NK-92 treated with Interleukin-12 subunit alpha and Interleukin-12 subunit beta, amount 100 ng/mL, for 24 hours (cell line): ENCODE results near the gene SMYD2.
A peak's percentile ranks its signal among the peaks of the same experiment; 100 is the strongest.

Experiments
- DNase-seq: peaks from one replicate; lab custom pipeline; 2025; lab: John Stamatoyannopoulos, UW

The SMYD2 gene, protein sequence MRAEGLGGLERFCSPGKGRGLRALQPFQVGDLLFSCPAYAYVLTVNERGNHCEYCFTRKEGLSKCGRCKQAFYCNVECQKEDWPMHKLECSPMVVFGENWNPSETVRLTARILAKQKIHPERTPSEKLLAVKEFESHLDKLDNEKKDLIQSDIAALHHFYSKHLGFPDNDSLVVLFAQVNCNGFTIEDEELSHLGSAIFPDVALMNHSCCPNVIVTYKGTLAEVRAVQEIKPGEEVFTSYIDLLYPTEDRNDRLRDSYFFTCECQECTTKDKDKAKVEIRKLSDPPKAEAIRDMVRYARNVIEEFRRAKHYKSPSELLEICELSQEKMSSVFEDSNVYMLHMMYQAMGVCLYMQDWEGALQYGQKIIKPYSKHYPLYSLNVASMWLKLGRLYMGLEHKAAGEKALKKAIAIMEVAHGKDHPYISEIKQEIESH

DNA sequence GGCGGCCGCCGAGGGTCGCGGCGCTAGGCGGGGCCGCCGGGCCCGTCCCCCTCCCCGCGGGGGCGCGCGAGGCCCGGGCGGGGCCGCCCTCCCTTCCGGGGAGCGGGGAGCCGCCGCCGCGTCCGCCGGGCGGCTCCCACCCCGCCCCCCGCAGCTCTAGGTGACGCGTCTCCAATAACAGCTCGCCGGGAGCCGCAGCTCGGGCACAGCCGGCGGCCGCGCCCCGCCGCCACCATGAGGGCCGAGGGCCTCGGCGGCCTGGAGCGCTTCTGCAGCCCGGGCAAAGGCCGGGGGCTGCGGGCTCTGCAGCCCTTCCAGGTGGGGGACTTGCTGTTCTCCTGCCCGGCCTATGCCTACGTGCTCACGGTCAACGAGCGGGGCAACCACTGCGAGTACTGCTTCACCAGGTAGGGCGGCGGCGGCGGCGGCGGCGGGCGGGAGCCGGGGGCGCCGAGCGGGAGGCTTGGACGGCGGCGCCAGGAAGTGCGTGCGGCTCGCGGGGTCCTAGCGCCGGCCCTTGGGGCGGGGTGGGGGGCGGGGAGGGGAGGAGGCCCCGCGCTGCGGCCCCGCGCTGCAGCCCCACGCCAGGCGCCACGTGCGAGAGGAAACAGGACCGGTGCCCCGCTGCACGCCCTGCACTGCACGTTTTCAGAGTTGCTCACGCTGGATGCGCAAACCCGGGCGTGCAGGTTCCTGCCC lies at the start of gene SMYD2:
Gene SMYD2, plus strand, starts transcription at position 139 of the 699 bp plus-strand sequence. Its CDS starts 96 bp downstream, at position 235.
- peak; percentile 73 for DNase-seq

DNA sequence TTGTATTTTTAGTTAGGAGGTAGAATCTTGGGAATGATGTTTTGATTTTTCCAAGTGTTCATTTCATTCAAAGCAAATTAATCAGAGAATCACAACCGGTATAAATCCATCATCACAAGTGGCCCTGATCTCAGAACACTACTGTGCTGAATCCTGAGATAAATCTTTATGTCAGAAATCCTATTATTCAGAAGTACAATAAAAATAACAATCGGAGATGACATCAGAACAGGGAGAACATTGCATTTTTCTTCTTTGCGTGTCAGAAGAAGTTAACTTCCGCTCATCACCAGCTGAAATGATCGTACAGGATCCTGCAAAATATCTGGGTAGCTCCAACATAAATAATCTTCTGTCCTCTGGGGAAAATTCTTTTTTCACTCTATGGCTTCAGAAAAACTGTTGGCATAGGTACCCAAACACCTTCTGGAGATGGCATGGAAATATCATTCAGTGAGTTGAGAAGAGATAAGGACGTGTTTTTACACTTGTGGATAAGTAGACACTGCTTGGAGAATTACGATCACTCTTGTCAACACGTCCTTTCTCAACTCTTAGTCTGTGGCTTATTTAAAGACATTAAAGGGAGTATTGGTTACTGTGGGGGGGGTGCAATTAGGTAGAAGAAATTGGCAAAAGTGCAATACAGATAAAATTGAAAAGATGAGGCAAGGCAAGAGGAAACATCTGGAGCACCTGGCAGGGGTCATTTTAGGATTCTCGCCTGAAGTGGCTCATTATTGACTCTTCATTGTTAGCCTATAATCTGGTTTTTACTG lies 46.9 kb upstream of the SMYD2 start:
- DNase-seq: no peak

DNA sequence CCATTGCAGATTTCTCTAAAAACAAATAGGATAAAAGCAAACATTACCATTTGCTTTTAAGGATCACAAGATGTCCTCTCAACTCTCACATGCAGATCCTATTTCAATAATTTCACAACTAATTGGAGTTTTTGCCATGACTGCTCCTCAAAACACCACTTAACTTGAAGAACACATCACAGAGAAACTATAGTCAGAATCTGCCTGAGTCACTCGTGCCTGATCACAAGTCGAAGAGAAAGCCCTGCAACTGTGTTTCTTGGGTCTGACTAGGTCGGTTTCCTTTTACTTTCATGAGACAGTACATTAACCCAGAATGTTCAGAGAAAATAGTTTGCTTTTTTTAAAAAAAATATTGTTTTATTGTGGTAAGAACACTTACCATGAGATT lies 46.3 kb upstream of the SMYD2 start:
- no peak for DNase-seq

DNA sequence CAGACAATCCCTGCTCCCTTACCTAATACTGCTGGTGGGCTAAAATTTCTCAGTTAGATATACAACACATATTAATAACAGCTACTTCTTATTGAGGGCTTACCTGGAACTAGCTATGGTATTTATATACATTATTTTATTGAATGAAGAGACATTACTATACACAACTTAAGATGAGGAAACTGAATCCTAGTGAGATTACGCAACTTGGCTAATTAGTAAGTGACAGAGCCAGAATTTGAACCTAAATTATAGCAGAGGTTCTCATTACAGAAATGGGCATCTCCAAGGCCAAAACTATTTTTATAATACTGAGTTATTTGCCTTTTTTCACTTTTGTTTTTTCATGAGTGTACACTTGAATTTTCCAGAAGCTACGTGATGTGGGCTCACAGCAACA lies 44.5 kb upstream of the SMYD2 start:
- DNase-seq: no peak

DNA sequence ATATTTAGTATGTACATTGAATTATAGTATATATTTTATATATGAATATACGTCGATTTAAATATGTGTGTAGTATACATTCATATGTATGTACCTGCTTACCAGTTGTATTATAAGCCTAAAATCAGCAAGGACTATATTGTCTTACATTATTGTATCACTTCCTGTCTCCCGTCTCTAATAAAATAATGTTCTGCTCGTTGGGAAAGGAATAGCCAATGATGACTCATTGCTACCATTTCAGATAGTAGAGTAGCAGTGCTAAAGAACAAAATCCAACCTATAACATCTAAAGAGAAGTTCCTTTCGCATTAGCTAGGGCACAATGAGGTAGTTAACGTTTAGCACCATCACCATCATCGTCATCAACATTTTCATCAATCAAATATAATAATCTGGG lies 39.9 kb upstream of the SMYD2 start:
- DNase-seq: no peak

DNA sequence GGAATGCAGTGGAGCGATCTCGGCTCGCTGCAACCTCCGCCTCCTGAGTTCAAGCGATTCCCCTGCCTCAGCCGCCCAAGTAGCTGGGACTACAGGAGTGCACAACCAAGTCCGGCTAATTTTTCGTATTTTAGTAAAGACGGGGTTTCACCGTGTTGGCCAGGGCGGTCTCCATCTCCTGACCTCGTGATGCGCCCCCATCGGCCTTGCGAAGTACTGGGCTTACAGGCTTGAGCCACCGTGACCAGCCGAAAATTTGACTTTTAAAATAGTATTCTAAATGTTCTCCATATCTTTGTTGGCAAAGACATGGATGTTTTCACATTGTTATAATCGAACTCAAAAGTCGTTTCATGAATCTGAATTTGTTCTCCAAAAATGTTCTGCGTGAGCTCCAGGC lies 36.7 kb upstream of the SMYD2 start:
- no peak for DNase-seq

DNA sequence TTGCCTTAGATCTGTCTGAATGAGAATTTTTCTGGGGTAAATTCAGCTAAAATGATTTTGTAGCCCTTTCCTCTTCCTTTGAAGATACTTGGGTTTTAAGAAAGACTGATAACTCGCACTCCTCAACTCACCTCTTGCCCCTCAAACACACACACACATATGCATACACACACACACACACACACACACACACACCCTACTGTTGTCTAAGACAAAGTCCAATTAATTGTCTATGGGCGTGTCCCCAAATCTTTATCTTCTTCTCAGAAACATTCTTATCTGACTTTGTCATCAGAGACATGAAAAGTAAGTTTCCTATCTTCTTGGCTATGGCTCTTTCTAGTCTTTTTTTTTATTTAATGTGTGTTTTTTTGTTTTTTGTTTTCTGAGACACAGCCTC lies 36.1 kb upstream of the SMYD2 start:
- no peak for DNase-seq

DNA sequence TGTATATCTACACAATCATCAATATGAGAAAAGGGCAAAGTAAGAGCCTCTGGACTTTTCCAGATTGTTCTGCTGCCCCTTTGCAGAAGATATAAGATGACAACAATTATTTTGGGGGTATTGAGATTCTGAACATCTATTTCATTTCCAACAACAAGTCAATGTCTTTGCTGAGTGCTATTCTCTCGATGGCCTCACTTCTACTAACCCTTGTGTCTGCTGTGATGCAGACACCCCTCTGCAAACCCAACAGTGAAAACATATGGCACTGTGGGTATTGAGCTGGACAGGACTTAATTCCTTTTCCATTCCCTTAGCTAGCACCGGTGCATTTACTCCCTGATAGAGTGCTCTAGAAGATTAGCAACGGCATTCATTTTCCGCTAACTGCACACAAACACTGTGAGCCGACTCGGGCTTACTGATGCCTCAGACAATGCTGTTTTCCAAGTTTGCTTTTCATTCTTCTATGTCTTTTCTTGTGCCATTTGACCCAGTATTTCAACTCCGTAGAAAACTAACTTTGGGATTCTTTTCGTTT lies 33.4 kb upstream of the SMYD2 start:
- DNase-seq: no peak

DNA sequence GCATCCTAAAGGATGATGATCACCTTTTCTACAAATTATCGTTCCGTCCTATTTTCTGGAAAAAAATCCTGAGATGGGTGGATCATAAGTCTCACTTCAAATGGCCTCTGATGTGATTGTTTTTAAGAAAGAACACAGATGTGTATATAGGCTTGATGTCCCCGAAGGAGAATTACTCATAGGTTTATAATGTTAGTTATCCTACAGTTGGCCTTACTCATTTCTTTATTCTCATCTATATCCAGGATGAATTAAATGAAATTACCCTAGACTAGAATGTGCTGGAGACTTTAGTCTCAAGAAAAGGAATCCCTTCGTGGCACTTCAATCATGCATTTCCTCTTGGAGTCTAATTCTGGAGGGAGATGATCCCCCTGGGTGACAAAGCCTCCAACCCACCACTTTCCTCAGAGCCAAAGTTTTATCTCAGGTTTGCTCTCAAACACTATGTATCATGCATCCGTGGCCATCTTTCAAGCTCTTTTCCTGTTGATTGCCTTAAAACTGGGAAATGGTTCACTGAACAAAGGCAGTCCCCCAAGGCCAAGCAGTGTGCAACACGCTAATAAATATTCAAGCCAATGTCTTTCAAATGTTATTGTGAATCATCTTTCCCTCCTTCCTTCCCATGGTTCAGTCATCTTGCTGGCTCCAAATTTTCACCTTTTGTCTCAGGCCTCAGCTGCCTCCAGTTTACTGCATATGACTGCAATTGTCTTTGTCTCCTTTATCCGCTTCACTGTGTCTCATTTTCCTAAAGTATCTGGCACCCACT lies 32.5 kb upstream of the SMYD2 start:
- no peak for DNase-seq

DNA sequence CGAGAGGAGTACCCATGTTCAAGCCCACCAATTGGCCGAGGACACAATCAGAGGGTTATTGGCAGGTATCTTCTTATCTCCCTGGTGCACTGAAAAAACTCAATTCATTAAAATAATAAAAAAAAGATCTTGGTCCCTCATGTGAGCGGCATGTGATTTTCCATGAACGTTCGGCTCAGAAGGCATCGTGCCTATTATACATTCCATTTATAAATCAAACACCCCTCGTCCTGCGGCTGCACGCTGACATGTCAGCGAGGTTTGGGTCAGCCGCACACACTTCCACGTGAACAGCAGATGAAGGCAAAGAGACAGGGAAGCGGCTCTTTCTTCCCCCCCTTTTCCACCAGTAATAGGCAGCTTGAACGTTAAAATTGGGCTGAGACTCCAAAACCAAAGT lies 31.3 kb upstream of the SMYD2 start:
- no peak for DNase-seq

DNA sequence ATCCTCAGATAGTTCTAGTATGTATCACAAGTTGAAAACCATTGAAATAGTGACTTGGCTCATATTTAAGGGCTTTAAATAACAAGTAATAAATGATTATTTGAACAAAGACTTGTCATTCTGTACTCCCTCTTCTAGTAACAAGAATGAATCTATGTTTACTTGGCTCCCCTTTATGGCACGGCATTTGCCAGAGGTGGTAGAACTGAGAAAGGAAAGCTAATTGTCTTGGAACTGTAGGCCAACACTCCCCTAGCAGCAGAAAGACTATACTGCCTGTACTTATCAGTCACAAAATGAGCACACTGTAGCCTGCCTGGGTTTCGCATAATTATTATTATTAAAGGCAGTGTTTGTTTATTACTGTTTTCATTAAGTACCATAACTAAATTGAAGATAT lies 29.6 kb upstream of the SMYD2 start:
- DNase-seq: no peak

DNA sequence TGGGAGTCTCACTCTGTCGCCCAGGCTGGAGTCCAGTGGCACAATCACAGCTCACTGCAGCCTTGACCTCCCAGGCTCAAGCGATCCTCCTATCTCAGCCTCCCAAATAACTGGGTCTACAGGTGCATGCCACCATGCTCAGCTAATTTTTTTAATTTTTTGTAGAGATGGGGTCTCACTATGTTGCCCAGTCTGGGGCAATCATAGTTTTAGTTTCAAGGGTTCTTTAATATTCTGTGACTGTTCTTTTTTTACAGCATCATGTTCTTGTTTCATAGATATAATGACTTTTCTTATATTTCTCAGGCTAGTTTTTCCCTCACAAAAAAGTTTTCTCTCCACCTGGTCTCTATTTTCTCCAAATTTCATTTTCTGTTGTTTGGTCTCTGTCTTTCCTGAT lies 25.4 kb upstream of the SMYD2 start:
- no peak for DNase-seq

DNA sequence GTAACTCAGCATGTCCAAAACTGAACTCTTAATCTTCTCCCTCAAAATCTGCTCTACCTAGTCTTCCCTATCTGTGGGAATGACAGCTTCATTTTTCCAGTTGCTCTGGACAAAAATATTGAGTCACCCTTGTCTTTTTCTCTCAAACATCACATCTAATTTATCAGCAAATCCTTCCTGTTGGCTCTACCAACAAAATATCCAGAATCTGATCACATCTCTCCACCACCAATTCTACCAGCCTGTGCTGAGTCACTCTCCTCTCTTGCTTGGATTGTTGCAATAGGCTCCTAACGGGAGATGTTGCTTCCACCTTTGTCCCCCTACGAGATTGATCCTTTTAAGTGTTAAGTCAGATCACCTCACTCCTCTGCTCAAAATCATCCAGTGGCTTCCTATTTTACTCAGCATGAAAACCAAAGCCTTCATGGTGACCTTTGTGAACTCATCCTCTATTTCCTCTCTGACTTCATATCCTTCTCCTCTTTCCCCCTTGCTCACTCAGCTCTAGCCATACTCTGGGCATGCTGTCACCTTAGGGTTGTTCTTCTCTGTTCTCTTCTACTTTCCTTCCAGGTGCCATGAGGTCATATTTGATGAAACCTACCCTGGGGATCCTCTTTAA lies 21.5 kb upstream of the SMYD2 start:
- no peak for DNase-seq

DNA sequence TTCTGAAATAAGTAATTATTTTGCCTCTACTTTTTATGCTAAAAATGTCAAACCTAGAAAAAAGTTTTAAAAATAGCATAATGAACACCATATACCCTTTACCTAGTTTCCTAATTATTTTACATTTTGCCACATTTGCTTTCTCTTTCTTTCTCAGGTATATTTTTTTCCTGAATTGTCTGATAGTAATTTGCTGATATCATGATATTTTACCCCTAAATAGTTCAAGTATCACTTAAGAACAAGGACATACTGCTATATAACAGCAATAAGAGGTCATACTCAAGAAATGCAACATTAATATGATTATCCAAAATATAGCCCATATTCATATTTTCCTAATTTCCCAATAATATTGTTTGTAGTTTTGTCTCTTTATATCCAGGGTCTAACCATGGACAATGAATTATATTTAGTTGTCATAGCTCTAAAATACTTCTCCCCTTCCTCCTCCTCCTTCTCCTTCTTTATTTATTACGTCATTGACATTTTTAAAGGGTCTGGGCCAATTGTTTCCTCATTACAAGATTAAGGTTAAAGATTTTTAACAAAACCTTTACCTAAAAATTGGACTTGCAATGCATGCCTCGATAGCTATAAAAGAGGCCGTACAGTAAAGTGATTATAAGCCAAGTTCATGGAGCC lies 20.3 kb upstream of the SMYD2 start:
- no peak for DNase-seq

DNA sequence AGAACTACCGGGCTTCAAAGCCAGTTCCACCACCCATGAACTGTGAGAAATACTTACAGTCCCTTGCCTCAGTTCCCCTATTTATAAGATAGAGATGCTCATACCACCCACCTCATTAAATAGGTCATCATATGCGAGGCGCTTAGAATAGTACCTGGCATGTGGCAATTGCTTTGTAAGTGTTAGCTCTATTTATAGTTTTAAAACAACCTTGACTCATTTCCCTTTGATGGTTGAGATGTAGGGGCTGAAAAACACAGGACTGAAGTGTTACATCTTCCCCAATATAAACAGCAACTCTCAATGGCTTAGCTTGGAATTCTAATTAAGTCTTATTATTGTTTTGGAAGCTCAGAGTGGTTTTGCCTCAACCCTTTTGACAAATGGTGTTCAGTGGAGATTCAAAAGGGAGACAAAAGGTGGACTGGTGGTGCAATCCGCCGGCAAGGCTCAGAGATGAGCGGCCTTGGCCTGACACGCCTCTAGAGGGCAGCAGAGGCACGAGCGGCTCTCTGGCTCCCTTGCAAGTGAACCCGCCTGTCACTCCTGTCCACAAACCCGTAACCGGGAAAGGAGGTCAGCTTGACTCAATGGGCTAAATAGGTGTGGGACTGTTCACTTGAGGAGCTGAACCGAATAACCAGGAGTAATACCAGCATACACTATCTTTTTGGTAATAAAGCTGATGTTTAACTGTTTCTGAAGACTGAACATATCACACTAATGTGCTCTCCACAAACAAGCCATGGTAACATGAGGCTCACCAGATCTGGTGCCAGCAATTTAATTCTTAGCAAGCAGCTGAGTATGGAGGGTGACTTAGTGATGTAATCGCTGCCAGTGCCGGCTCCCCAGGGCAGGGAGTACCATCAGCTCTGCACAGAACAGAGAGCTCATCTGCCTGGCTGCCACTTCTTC lies 19.5 kb upstream of the SMYD2 start:
- peak; percentile 91 for DNase-seq

DNA sequence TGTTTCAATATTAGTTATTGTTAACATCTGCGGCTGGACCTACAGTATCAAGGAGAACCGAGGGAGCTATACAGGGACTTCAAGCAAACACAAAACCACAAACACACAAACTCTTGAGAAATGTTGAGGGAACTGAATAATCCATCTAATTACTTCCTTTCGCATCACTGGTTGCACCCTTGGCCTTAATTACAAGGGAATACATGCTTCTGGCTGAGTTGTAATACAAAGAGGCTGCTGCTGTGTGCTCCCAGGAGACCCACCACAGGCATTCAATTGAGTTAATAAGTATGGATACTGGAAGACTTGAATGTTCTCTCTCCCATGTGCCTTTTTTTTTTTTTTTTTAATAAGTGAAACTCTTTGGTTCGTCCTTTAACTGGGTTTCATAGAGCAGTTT lies 16.8 kb upstream of the SMYD2 start:
- no peak for DNase-seq

DNA sequence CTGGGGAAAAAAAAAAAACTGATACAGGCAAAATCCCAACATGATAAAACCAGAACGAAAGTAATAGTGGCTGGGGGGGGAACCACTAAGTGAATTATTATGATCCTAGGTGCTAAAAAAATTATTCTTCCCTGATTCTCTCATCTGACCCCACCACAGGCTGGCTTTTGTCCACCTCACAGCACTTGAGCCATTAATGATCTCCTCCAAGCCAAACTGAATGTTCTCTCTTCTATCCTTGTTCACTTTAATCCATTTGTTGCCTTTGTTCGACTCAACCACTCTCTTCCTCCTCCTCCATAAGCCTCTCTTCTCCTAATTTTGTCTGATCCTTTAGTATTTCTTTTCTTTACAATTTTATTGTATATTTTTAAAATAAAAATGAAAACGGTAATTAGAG lies 16.0 kb upstream of the SMYD2 start:
- no peak for DNase-seq

DNA sequence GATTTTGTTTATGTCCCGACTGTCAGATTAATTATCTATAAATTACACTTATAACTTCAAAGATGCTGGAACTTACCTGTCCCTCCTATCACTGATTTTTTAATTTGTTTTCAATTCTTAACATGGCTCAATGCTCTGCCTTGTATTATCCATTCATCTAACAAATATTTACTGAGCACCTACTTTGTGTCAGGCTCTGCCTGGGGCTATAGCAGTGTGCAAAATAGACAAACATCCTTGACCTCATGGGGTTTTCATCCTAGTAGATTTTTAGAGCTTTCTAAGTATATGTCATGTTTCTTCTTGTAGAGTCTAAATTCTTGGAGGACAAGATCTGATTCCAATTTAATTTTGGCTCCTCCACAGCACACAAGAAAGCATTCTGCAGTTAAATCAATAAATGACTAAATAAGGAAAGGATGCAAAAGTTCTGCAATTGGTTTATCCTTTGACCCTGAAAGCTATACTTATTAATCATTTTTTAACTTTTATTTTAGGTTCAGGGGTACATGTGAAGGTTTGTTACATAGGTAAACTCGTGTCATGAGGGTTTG lies 10.8 kb upstream of the SMYD2 start:
- DNase-seq: no peak

DNA sequence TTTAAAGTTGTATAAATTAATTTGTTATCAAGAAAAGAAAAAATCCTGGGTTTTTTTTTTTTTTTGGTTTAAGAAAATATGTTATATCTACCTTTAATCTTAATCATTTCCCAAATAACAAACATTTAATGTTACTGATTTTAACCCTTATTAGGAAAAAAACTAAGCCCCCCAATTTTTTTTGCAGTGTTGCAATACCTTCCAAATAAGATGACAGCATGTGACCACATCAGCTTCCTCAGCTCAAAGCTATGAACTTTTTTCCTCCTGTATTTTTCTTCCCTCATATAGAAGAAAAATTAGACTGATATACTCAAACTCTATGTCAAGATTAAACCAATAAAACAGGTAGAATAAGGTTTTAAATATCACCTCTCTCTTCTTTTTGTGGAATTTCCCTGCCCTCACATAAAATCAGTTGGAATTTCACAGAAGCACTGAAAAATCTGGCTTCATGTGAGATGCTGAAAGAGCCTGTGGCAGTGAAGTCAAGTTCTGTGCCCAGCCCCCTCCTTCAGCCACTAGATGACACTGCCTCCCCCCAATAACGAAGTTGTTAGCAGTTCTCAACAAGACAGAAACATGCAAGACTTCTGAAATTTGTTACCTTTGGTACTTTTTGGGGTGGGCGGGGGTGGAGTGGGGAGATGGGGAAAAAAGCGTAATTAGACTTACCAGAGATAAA lies 9.6 kb upstream of the SMYD2 start:
- DNase-seq: peak; percentile 29
